Measurements from ENCODE around the gene PGP. TPM values are rescaled to one million over a fixed set of nuclear protein-coding genes. Genes with fewer than 3 reads are reported as not detected.
"Not testable (repeated sequence)": the region's sequence is repeated elsewhere in the genome, so short reads cannot be mapped to it uniquely, and the experiment has no call there.

Gene PGP
- total RNA-seq (2014; rRNA removed; shearing (Covaris generic)): 82.0 and 98.7 TPM in 2 replicates

DNA sequence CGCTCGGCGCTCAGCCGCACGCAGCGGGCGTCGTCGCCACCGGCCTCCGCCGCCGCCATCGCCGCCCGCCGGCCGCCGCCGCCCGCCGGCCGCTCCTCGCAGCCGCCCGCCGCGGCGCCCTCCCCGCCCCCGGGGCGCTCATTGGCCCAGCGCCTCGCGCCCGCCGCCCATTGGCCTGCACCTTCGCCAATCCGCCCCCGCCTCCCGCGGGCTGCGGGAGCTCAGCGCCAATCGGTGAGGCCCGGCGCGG, at the start of gene PGP:
TSS of gene PGP (minus strand) at position 122 of the 250 bp plus-strand sequence. CDS start at position 59, 63 bp downstream.
- no peak for DNase-seq (ENCODE audit: low spot score)

DNA sequence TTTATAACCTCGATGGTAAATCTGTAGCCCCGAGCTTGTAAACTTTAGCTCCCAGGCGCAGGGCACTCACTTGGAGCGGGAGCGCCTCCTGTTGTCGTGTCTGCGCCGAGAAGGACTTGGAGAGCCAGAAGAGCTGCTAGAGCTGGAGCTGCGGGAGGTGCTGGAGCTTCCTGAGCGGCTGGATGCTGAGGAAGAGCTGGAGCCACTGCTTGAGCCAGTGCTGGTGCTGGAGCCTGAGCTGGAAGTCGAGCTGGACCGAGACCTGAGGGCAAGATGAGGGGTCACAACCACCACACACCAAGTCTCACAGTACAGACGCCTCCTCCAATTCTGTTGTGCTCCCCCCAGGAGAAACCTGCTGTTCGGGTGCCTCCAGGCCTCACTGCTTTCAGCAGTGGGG, 48.4 kb upstream of the PGP start:
- not testable (repeated sequence) for DNase-seq (ENCODE audit: low spot score)

- DNase-seq (ENCODE audit: low spot score): no peak
Measured at GRCh38 chr16:2260250-2260649, 45.6 kb upstream of the PGP start.

DNA sequence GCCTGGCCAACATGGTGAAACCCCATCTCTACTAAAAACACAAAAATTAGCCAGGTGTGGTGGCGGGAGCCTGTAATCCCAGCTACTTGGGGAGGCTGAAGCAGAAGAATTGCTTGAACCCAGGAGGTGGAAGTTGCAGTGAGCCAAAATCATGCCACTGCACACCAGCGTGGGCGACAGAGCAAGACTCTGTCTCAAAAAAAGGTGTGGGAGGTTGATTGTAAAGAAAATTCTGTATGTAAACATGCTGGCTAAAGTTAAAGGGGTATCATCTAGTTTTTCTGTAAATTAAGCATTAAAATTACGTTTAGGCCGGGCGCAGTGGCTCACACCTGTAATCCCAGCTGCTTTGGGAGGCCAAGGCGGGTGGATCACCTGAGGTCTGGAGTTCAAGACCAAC, 43.9 kb upstream of the PGP start:
- not testable (repeated sequence) for DNase-seq (ENCODE audit: low spot score)

GRCh38 chr16:2257726-2258125, 43.1 kb upstream of the PGP start:
- DNase-seq (ENCODE audit: low spot score): no peak

DNA sequence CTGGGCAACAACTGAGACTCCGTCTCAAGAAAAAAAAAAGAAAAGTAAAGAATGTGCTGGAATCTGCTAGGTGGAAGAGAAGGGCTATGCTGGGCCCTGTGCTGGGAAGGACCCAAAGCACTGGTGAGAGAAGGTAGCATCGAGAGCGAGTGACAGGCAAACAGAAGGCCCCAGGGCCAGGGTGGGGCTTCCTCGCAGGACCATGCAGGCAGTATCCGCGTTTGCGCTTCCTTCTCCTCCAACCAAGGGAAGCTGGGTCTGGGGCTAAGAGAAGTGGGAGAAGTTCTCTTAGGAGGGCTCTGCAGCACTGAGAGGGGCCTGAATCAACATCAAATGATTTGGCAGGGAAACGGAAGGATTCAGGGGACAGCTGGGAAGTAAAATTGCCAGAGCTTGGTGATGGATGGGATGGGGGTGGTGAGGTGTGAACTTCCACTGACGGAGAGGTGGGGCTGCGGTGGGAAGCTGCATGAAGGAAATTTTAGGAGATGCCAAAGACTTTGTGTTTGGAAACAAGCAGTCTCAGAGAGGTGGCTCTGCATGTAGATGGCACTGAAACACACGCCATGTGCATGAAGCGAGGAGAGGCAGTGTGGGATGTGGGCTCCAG, 42.0 kb upstream of the PGP start:
- DNase-seq (ENCODE audit: low spot score): no peak

GRCh38 chr16:2253293-2253692, 38.7 kb upstream of the PGP start:
- no peak for DNase-seq (ENCODE audit: low spot score)

- peak; percentile 18 for DNase-seq (ENCODE audit: low spot score)
Measured at GRCh38 chr16:2252806-2253148, 38.1 kb upstream of the PGP start.

- peak; percentile 96 for DNase-seq (ENCODE audit: low spot score)
Measured at GRCh38 chr16:2251296-2252111, 36.9 kb upstream of the PGP start, which contains the start of gene ECI1. ECI1 (minus strand) TSS chr16:2251587; CDS start chr16:2251566, 21 bp downstream.

DNA sequence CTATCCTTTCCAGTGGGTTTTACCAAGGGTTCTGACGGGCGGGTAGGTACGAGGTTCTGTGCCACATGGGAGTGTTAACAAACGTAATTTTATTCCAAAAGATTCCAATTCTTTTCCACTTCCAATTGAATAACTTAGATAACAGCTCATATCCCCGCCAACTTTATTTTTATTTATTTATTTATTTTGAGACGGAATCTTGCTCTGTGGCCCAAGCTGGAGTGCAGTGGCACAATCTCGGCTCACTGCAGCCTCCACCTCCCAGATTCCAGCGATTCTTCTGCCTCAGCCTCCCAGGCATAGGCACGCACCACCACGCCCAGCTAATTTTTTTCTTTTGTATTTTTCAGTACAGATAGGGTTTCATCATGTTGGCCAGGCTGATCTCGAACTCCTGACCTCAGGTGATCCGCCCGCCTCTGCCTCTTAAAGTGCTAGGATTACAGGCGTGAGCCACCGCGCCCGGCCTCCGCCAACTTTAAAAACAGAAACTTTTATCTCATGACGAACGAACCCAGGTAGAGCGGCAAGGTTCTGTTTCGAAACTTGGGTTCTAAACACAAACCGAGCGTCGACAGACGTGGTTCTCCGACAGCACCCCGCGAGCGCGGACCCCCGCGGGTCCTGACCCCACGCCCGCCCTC, 36.1 kb upstream of the PGP start:
- peak; percentile 68 for DNase-seq (ENCODE audit: low spot score)

DNA sequence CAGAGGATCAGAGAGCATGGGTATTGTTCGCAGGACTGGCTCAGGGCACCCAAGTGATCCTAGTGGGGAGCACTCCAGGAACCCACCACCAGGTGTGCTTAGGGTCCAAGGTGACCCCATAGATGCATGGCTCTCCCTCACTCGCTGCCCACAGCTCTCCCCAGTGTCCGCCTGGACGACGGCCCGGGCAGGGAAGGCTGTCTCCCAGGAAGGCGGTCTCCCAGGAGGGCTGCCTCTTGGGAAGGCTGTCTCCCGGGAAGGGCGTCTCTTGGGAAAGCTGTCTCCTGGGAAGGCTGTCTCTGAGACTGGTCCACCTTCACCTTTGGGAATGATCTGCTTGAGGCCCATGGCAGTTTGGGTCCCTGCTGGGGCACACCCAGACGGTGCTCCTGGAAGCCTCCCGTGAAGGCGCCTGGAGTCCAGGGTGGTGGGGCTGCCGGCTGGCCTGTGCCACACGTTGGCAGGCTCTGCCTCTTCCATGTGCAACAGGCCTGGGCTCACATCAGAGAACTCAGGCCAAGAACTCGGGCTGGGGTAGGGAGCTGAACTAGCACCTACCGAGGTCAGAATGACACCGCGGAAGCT, 31.8 kb upstream of the PGP start:
- no peak for DNase-seq (ENCODE audit: low spot score)

- no peak for DNase-seq (ENCODE audit: low spot score)
Measured at GRCh38 chr16:2244926-2245795, 30.5 kb upstream of the PGP start.

GRCh38 chr16:2244301-2244700, 29.7 kb upstream of the PGP start:
- DNase-seq (ENCODE audit: low spot score): no peak

- no peak for DNase-seq (ENCODE audit: low spot score)
Measured at GRCh38 chr16:2243781-2244180, 29.1 kb upstream of the PGP start.

- DNase-seq (ENCODE audit: low spot score): no peak
Measured at GRCh38 chr16:2243031-2243528, 28.4 kb upstream of the PGP start.

DNA sequence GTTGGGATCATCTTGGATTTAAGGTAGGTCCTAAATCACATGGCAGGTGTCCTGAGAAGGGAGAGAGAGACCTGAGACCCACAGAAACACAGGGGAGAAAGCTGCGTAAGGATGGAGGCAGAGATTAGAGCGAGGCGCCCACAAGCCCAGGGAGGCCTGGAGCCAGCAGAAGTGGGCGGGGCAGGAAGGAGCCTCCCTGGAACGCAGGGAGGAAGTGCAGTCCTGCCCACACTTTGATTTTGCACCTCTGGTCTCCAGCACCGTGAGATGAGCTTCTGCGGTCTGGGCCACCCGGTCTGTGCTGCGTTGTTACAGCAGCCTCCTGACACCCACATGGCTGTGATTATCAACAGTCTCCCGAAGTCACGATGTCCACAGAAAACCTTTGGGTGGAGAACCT, 28.0 kb upstream of the PGP start:
- no peak for DNase-seq (ENCODE audit: low spot score)

- not testable (repeated sequence) for DNase-seq (ENCODE audit: low spot score)
Measured at GRCh38 chr16:2240331-2240730, 25.7 kb upstream of the PGP start.

DNA sequence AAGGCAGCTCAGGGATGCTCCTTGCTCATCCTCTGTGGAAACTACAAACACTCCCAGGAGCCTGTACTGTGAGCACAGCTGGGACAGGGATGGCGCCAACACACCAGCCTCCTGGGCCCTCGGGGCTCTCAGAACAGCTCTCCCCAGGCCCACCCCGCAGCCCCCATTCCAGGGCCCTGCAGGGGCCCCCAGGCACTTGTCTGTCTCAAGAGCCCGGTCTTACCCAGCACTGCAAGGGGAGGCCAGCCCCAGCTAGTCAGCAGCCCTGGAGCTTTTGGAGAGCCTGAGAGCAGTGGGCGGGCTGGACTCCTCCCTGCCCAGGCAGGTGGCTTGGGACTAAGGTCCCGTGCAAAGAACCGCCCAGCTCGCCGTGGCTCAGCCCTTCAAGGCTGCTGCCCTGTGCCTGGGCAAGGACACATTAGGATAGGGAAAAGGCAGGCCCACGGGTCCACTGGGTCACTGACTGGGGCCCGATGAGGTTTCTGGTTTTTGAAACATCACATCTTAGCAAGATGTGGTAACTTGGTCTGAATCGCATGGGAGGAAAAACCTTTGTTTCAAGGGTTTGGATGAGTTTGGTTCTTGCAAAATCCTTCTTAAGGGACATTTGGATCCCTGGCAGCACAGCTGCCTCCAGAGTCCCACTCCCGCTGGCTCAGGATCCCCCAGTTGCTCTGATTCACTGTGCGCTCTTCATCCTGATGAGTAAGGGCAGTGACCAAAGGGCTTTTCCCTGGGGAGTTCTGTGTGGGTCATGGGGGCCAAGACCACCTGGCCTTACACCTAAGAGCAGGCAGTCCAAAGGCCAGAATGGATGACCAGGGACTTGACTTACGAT, 24.4 kb upstream of the PGP start:
- peak; percentile 74 for DNase-seq (ENCODE audit: low spot score)

- no peak for DNase-seq (ENCODE audit: low spot score)
Measured at GRCh38 chr16:2238150-2238837, 23.7 kb upstream of the PGP start.
